ENCODE results near the gene PEX5L. TPM values are rescaled to one million over a fixed set of nuclear protein-coding genes. Genes with fewer than 3 reads are reported as not detected.
A peak's percentile ranks its signal among the peaks of the same experiment; 100 is the strongest.

PEX5L gene
- total RNA-seq, 4 donors from 2014 or later, result not detected

GRCh38 chr3:180048840-180049239, 12.1 kb upstream of the PEX5L start:
- no peak overlapping the region for H3K4me3 ChIP-seq
- DNase-seq, result no peak
- H3K27ac ChIP-seq, result no peak overlapping the region
- intact Hi-C loops (cut with DNase I), result no loop called here
- WGBS, 2 donors, result 11 to 23% methylated on average over 1 of the region's 1 CpG
- no peaks in the 10 kb centered on the region for H3K27me3 ChIP-seq
- no peaks in the 10 kb centered on the region for H3K9me3 ChIP-seq
- no peaks in the 10 kb centered on the region for H3K36me3 ChIP-seq
- TF ChIP-seq CTCF (IDR thresholded peaks at IDR 0.05), result no peak
- TF ChIP-seq POLR2A (IDR thresholded peaks at IDR 0.05), result no peak
- H3K4me1 ChIP-seq, result no peaks in the 10 kb centered on the region

GRCh38 chr3:180048103-180048502, 11.4 kb upstream of the PEX5L start:
- no peak overlapping the region for H3K4me3 ChIP-seq
- no peaks in the 10 kb centered on the region for H3K36me3 ChIP-seq
- 47 to 48% methylated on average over 1 of the region's 1 CpG for WGBS, 2 donors
- TF ChIP-seq CTCF (IDR thresholded peaks at IDR 0.05) (no peak), POLR2A (IDR thresholded peaks at IDR 0.05) (no peak)
- intact Hi-C loops (cut with DNase I), result no loop called here
- H3K9me3 ChIP-seq, result no peaks in the 10 kb centered on the region
- H3K27ac ChIP-seq, result no peak overlapping the region
- no peaks in the 10 kb centered on the region for H3K27me3 ChIP-seq
- DNase-seq, result no peak
- H3K4me1 ChIP-seq, result no peaks in the 10 kb centered on the region

GRCh38 chr3:180040966-180041365, 4.2 kb upstream of the PEX5L start:
- 51 to 56% methylated on average over 3 to 4 of the region's 4 CpGs for WGBS, 2 donors
- Histone ChIP-seq H3K27me3 (peaks cover 0 to 43% (median 0%) of the 10 kb centered on the region in 4 donors), H3K4me3 (no peak overlapping the region), H3K4me1 (peaks cover 0 to 13% (median 0%) of the 10 kb centered on the region in 3 donors), H3K36me3 (no peaks in the 10 kb centered on the region), H3K27ac (no peak overlapping the region), H3K9me3 (no peaks in the 10 kb centered on the region)
- intact Hi-C loops (cut with DNase I), result no loop called here
- TF ChIP-seq CTCF (IDR thresholded peaks at IDR 0.05) (no peak), POLR2A (IDR thresholded peaks at IDR 0.05) (no peak)
- no peak for DNase-seq

- DNase-seq, result no peak
- Histone ChIP-seq H3K4me3 (peak overlapping the region in 1 of 4 donors; percentile 47), H3K36me3 (no peaks in the 10 kb centered on the region), H3K27me3 (peaks cover 0 to 72% (median 0%) of the 10 kb centered on the region in 4 donors), H3K27ac (no peak overlapping the region), H3K4me1 (peaks cover 0 to 14% (median 0%) of the 10 kb centered on the region in 3 donors), H3K9me3 (no peaks in the 10 kb centered on the region)
- TF ChIP-seq CTCF (IDR thresholded peaks at IDR 0.05), result no peak
- TF ChIP-seq POLR2A (IDR thresholded peaks at IDR 0.05), result no peak
- intact Hi-C loops (cut with DNase I), result no loop called here
- 8% methylated on average over 15 to 16 of the region's 16 CpGs for WGBS, 2 donors
Observed at GRCh38 chr3:180036092-180036670, 556 bp downstream of the PEX5L start.

GRCh38 chr3:180026997-180027396, 9.7 kb downstream of the PEX5L start:
- WGBS, 2 donors, result 72% methylated on average over 2 of the region's 2 CpGs; no CpG with 5 or more reads in 1 of the 2 donors

More at GRCh38 chr3:180026997-180027396, 9.7 kb downstream of the PEX5L start:
- intact Hi-C loops (cut with DNase I), result no loop called here
- TF ChIP-seq POLR2A (IDR thresholded peaks at IDR 0.05) (no peak), CTCF (IDR thresholded peaks at IDR 0.05) (no peak)
- H3K4me1 ChIP-seq, result no peaks in the 10 kb centered on the region
- H3K4me3 ChIP-seq, result no peak overlapping the region
- H3K27me3 ChIP-seq, result no peaks in the 10 kb centered on the region
- no peak overlapping the region for H3K27ac ChIP-seq
- no peaks in the 10 kb centered on the region for H3K9me3 ChIP-seq
- no peaks in the 10 kb centered on the region for H3K36me3 ChIP-seq
- no peak for DNase-seq

All from esophagus squamous epithelium (tissue), 5 donors.